SK-N-SH (cell line): ENCODE measurements around the gene SPRED2. TPM values are rescaled to one million over a fixed set of nuclear protein-coding genes. Genes with fewer than 3 reads are reported as not detected.

ENCODE experiments used
- CHD2 ChIP-seq: fragments of 150-350 bp; IDR thresholded peaks from 2 replicates; pipeline ENCODE4 v1.6.1; 2018; ENCODE audit warnings: low read length; ENCODE audit not compliant: partially characterized antibody
- TCF12 ChIP-seq: IDR thresholded peaks from 2 replicates; pipeline ENCODE4 v1.4.0; 2012
- polyA plus RNA-seq, 3 experiments: library from polyadenylated mRNA; depleted of rRNA; stranded (reverse); fragments of >200 nt; gene quantifications; 2 replicates each; pipeline ENCODE4 v1.2.3, GENCODE V29; 2012

Gene SPRED2
- polyA plus RNA-seq, 1 of the 3 experiments (the other 2 are of a cell fraction): 21.9 TPM

DNA sequence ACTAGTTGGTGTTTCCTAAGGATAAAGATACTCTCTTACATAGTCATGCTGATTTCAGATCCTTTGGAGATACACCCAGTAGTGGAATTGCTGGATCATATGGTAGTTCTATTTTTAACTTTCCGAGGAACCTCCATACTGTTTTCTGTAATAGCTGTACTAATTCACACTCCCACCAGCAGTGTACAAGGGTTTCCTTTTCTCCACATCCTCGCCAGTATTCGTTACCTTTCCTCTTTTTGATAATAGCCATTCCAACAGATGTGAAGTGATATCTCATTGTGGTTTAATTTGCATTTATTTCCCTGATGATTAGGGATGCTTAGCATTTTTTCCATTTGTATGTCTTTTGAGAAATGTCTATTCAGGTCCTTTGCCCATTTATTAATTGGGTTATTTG is 170.7 kb downstream of the SPRED2 start (continued):
- TF ChIP-seq TCF12 (peak; percentile 75), CHD2 (no peak)

Other genes starting within 250 kb of the SPRED2 start
- 53.0 and 72.7 TPM in 2 replicates for gene ACTR2, start 204.8 kb downstream of the SPRED2 start, polyA plus RNA-seq (2012; rRNA removed)